ENCODE results near the gene ARHGAP24. TPM values are rescaled to one million over a fixed set of nuclear protein-coding genes. Genes with fewer than 3 reads are reported as not detected.

The ARHGAP24 gene
- total and polyA plus RNA-seq, 2 experiments from 2014 or later = 0.21 to 0.36 TPM

GRCh38 chr4:85798012-85798770, 323.2 kb downstream of the ARHGAP24 start:
- H3K4me1 ChIP-seq (ENCODE audit: insufficient read depth) = no peaks in the 10 kb centered on the region
- no peak overlapping the region for H3K4me2 ChIP-seq
- H3K27me3 ChIP-seq (ENCODE audit: insufficient read depth) = no peaks in the 10 kb centered on the region
- no peaks in the 10 kb centered on the region for H3K36me3 ChIP-seq (ENCODE audit: insufficient read depth)
- DNase-seq (ENCODE audit: low spot score) = no peak
- H3K27ac Mint-ChIP-seq = no peak overlapping the region
- no peak overlapping the region for H3K4me3 Mint-ChIP-seq
- no peaks in the 10 kb centered on the region; the same call in 2 of the 3 replicates for H3K4me1 Mint-ChIP-seq
- no peaks in the 10 kb centered on the region for H3F3A ChIP-seq (replicated peaks; ENCODE audit: low read depth)
- H4K20me1 ChIP-seq (replicated peaks; ENCODE audit: insufficient read depth) = no peaks in the 10 kb centered on the region
- no peaks in the 10 kb centered on the region for H3K27me3 Mint-ChIP-seq (ENCODE audit: insufficient read depth, low read depth, poor library complexity)
- no peak overlapping the region for H3K27ac ChIP-seq (ENCODE audit: low read depth)
- peaks cover 12% of the 10 kb centered on the region; the same call in 1 of the 3 replicates for H3K36me3 Mint-ChIP-seq (ENCODE audit: low read depth)
- H3K79me2 ChIP-seq (replicated peaks; ENCODE audit: insufficient read depth) = no peaks in the 10 kb centered on the region
- ATAC-seq = no peak
- H3K4me3 ChIP-seq = no peak overlapping the region
- no peak overlapping the region for H2AFZ ChIP-seq
- TF ChIP-seq, protein P1, sequence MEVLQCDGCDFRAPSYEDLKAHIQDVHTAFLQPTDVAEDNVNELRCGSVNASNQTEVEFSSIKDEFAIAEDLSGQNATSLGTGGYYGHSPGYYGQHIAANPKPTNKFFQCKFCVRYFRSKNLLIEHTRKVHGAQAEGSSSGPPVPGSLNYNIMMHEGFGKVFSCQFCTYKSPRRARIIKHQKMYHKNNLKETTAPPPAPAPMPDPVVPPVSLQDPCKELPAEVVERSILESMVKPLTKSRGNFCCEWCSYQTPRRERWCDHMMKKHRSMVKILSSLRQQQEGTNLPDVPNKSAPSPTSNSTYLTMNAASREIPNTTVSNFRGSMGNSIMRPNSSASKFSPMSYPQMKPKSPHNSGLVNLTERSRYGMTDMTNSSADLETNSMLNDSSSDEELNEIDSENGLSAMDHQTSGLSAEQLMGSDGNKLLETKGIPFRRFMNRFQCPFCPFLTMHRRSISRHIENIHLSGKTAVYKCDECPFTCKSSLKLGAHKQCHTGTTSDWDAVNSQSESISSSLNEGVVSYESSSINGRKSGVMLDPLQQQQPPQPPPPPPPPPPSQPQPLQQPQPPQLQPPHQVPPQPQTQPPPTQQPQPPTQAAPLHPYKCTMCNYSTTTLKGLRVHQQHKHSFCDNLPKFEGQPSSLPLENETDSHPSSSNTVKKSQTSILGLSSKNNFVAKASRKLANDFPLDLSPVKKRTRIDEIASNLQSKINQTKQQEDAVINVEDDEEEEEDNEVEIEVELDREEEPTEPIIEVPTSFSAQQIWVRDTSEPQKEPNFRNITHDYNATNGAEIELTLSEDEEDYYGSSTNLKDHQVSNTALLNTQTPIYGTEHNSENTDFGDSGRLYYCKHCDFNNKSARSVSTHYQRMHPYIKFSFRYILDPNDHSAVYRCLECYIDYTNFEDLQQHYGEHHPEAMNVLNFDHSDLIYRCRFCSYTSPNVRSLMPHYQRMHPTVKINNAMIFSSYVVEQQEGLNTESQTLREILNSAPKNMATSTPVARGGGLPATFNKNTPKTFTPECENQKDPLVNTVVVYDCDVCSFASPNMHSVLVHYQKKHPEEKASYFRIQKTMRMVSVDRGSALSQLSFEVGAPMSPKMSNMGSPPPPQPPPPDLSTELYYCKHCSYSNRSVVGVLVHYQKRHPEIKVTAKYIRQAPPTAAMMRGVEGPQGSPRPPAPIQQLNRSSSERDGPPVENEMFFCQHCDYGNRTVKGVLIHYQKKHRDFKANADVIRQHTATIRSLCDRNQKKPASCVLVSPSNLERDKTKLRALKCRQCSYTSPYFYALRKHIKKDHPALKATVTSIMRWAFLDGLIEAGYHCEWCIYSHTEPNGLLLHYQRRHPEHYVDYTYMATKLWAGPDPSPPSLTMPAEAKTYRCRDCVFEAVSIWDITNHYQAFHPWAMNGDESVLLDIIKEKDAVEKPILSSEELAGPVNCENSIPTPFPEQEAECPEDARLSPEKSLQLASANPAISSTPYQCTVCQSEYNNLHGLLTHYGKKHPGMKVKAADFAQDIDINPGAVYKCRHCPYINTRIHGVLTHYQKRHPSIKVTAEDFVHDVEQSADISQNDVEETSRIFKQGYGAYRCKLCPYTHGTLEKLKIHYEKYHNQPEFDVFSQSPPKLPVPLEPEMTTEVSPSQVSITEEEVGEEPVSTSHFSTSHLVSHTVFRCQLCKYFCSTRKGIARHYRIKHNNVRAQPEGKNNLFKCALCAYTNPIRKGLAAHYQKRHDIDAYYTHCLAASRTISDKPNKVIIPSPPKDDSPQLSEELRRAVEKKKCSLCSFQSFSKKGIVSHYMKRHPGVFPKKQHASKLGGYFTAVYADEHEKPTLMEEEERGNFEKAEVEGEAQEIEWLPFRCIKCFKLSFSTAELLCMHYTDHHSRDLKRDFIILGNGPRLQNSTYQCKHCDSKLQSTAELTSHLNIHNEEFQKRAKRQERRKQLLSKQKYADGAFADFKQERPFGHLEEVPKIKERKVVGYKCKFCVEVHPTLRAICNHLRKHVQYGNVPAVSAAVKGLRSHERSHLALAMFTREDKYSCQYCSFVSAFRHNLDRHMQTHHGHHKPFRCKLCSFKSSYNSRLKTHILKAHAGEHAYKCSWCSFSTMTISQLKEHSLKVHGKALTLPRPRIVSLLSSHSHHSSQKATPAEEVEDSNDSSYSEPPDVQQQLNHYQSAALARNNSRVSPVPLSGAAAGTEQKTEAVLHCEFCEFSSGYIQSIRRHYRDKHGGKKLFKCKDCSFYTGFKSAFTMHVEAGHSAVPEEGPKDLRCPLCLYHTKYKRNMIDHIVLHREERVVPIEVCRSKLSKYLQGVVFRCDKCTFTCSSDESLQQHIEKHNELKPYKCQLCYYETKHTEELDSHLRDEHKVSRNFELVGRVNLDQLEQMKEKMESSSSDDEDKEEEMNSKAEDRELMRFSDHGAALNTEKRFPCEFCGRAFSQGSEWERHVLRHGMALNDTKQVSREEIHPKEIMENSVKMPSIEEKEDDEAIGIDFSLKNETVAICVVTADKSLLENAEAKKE (CRISPR knock-in tag; IDR thresholded peaks at IDR 0.05) = no peak
- TF ChIP-seq ZNF331 (CRISPR knock-in tag; IDR thresholded peaks at IDR 0.05; ENCODE audit: low read depth) (no peak), STAT1 (IDR thresholded peaks at IDR 0.05; ENCODE audit: unreplicated experiment) (no peak), JUNB (IDR thresholded peaks at IDR 0.05; ENCODE audit: unreplicated experiment) (no peak)
- H3K9me3 Mint-ChIP-seq = peaks cover 14% of the 10 kb centered on the region; the same call in 2 of the 3 replicates
- H3K9me2 ChIP-seq (ENCODE audit: insufficient read depth) = no peaks in the 10 kb centered on the region

DNA sequence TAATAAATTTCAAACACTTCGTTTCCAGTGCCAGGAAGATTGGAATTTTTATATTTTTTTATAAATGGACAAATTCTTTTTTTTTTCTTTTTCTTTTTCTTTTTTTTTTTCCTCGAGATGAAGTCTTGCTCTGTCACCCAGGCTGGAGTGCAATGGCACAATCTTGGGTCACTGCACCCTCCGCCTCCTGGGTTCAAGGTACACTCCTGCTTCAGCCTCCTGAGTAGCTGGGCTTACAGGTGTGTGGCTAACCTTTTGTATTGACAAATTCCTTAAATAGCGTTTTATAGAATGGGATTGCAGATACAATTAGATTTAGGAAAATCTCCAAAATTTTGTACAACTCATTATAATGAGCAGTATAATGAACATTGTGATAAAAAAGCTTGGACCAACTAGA, 328.9 kb downstream of the ARHGAP24 start:
- Histone ChIP-seq H3K4me2 (no peak overlapping the region), H3K4me3 (no peak overlapping the region), H3K4me1 (ENCODE audit: insufficient read depth) (peaks cover 18% of the 10 kb centered on the region), H3K9me2 (ENCODE audit: insufficient read depth) (no peaks in the 10 kb centered on the region), H3K79me2 (replicated peaks; ENCODE audit: insufficient read depth) (no peaks in the 10 kb centered on the region), H3K27ac (ENCODE audit: low read depth) (no peak overlapping the region), H3K36me3 (ENCODE audit: insufficient read depth) (no peaks in the 10 kb centered on the region), H4K20me1 (replicated peaks; ENCODE audit: insufficient read depth) (no peaks in the 10 kb centered on the region), H2AFZ (no peak overlapping the region), H3F3A (replicated peaks; ENCODE audit: low read depth) (no peaks in the 10 kb centered on the region), H3K27me3 (ENCODE audit: insufficient read depth) (no peaks in the 10 kb centered on the region)
- Mint-ChIP-seq H3K27me3 (ENCODE audit: insufficient read depth, low read depth, poor library complexity) (peaks cover 2% of the 10 kb centered on the region), H3K36me3 (ENCODE audit: low read depth) (peaks cover 3% of the 10 kb centered on the region; the same call in 1 of the 3 replicates), H3K4me1 (peaks cover 18% of the 10 kb centered on the region), H3K9me3 (peaks cover 3% of the 10 kb centered on the region; the same call in 2 of the 3 replicates), H3K27ac (no peak overlapping the region), H3K4me3 (no peak overlapping the region)
- no peak for DNase-seq (ENCODE audit: low spot score)
- no peak for ATAC-seq
- TF ChIP-seq, protein P2, sequence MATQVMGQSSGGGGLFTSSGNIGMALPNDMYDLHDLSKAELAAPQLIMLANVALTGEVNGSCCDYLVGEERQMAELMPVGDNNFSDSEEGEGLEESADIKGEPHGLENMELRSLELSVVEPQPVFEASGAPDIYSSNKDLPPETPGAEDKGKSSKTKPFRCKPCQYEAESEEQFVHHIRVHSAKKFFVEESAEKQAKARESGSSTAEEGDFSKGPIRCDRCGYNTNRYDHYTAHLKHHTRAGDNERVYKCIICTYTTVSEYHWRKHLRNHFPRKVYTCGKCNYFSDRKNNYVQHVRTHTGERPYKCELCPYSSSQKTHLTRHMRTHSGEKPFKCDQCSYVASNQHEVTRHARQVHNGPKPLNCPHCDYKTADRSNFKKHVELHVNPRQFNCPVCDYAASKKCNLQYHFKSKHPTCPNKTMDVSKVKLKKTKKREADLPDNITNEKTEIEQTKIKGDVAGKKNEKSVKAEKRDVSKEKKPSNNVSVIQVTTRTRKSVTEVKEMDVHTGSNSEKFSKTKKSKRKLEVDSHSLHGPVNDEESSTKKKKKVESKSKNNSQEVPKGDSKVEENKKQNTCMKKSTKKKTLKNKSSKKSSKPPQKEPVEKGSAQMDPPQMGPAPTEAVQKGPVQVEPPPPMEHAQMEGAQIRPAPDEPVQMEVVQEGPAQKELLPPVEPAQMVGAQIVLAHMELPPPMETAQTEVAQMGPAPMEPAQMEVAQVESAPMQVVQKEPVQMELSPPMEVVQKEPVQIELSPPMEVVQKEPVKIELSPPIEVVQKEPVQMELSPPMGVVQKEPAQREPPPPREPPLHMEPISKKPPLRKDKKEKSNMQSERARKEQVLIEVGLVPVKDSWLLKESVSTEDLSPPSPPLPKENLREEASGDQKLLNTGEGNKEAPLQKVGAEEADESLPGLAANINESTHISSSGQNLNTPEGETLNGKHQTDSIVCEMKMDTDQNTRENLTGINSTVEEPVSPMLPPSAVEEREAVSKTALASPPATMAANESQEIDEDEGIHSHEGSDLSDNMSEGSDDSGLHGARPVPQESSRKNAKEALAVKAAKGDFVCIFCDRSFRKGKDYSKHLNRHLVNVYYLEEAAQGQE (IDR thresholded peaks at IDR 0.05; ENCODE audit: unreplicated experiment) = no peak
- TF ChIP-seq, protein P3, sequence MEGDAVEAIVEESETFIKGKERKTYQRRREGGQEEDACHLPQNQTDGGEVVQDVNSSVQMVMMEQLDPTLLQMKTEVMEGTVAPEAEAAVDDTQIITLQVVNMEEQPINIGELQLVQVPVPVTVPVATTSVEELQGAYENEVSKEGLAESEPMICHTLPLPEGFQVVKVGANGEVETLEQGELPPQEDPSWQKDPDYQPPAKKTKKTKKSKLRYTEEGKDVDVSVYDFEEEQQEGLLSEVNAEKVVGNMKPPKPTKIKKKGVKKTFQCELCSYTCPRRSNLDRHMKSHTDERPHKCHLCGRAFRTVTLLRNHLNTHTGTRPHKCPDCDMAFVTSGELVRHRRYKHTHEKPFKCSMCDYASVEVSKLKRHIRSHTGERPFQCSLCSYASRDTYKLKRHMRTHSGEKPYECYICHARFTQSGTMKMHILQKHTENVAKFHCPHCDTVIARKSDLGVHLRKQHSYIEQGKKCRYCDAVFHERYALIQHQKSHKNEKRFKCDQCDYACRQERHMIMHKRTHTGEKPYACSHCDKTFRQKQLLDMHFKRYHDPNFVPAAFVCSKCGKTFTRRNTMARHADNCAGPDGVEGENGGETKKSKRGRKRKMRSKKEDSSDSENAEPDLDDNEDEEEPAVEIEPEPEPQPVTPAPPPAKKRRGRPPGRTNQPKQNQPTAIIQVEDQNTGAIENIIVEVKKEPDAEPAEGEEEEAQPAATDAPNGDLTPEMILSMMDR (conservative IDR thresholded peaks at IDR 0.05; ENCODE audit: low read depth in 2 of 2) = no peak
- TF ChIP-seq STAT1 (IDR thresholded peaks at IDR 0.05; ENCODE audit: unreplicated experiment) (no peak), ZNF114 (CRISPR knock-in tag; IDR thresholded peaks at IDR 0.05) (no peak), NANOG (IDR thresholded peaks at IDR 0.05; ENCODE audit: borderline replicate concordance) (no peak), JUNB (IDR thresholded peaks at IDR 0.05; ENCODE audit: unreplicated experiment) (no peak), CREB1 (CRISPR knock-in tag; IDR thresholded peaks at IDR 0.05; ENCODE audit: low read depth) (no peak)
